Renal cortical epithelial cell (primary cell): ENCODE data around the gene EFNA3. TPM values are rescaled to one million over a fixed set of nuclear protein-coding genes. Genes with fewer than 3 reads are reported as not detected.

Experiments
- DNase-seq: peaks from one replicate; pipeline ENCODE4 v3.0.0-alpha.2; 2011; ENCODE audit warnings: low read depth
- total RNA-seq: library from RNA; depleted of rRNA; stranded (reverse); fragments of >200 nt; gene quantifications from 2 replicates; pipeline ENCODE4 v1.2.3, GENCODE V29; 2014

Gene EFNA3
- total RNA-seq, 1 donor from 2014 or later = 2.4 TPM

GRCh38 chr1:155133799-155134281 is 55.2 kb downstream of the EFNA3 start:
- DNase-seq = no peak

GRCh38 chr1:155134322-155134721 is 55.7 kb downstream of the EFNA3 start:
- no peak for DNase-seq

- DNase-seq = peak; percentile 98
These were observed 56.3 kb downstream of the EFNA3 start for GRCh38 chr1:155134880-155135414.

GRCh38 chr1:155135415-155136028 is 56.9 kb downstream of the EFNA3 start, which contains the start of gene SLC50A1:
TSS of gene SLC50A1 (plus strand) at chr1:155135852. CDS start at chr1:155135912, 60 bp downstream.
- peak; percentile 81 for DNase-seq

- DNase-seq = no peak
These were observed 58.1 kb downstream of the EFNA3 start for GRCh38 chr1:155136748-155137147.

Other genes with a start within 250 kb of the EFNA3 start
- gene KCNN3, start 208.6 kb upstream of the EFNA3 start, total RNA-seq = under 0.01 TPM in 1 of 2 replicates, not detected in the other
- 4.0 and 8.8 TPM in 2 replicates for gene PMVK, start 142.1 kb upstream of the EFNA3 start, total RNA-seq
- gene PBXIP1, start 122.7 kb upstream of the EFNA3 start, total RNA-seq = 81.3 and 141 TPM in 2 replicates
- 5.4 and 18.4 TPM in 2 replicates for gene PYGO2, start 117.1 kb upstream of the EFNA3 start, total RNA-seq
- 107 and 140 TPM in 2 replicates for gene SHC1, start 108.1 kb upstream of the EFNA3 start, total RNA-seq
- 23.4 and 106 TPM in 2 replicates for gene CKS1B, start 104.2 kb upstream of the EFNA3 start, total RNA-seq
- 21.6 and 32.5 TPM in 2 replicates for gene FLAD1, start 95.5 kb upstream of the EFNA3 start, total RNA-seq
- gene LENEP, start 85.3 kb upstream of the EFNA3 start, total RNA-seq = 0.60 TPM in 1 of 2 replicates, not detected in the other
- gene ZBTB7B, start 76.0 kb upstream of the EFNA3 start, total RNA-seq = 29.2 and 36.5 TPM in 2 replicates
- 0.05 TPM in 1 of 2 replicates, not detected in the other for gene DCST2, start 45.1 kb upstream of the EFNA3 start, total RNA-seq
- not detected in 2 replicates for gene DCST1, start 45.0 kb upstream of the EFNA3 start, total RNA-seq
- gene ADAM15, start 27.5 kb upstream of the EFNA3 start, total RNA-seq = 47.9 and 137 TPM in 2 replicates
- gene EFNA4, start 15.1 kb upstream of the EFNA3 start, total RNA-seq = 9.5 and 12.5 TPM in 2 replicates
- gene EFNA1, start 49.0 kb downstream of the EFNA3 start, total RNA-seq = 68.3 and 80.4 TPM in 2 replicates
- 16.7 and 63.0 TPM in 2 replicates for gene SLC50A1, start 57.0 kb downstream of the EFNA3 start, total RNA-seq
- 12.7 and 30.9 TPM in 2 replicates for gene DPM3, start 61.7 kb downstream of the EFNA3 start, total RNA-seq
- 65.4 and 102 TPM in 2 replicates for gene KRTCAP2, start 94.5 kb downstream of the EFNA3 start, total RNA-seq
- 2.6 and 5.9 TPM in 2 replicates for gene TRIM46, start 95.0 kb downstream of the EFNA3 start, total RNA-seq
- 21.7 and 52.9 TPM in 2 replicates for gene THBS3, start 129.1 kb downstream of the EFNA3 start, total RNA-seq
- gene MTX1, start 129.9 kb downstream of the EFNA3 start, total RNA-seq = 36.8 and 72.8 TPM in 2 replicates
- gene ENTREP3, start 176.6 kb downstream of the EFNA3 start, total RNA-seq = 5.6 and 10.2 TPM in 2 replicates
- 23.6 and 42.1 TPM in 2 replicates for gene SCAMP3, start 183.5 kb downstream of the EFNA3 start, total RNA-seq
- 12.0 and 33.1 TPM in 2 replicates for gene CLK2, start 194.7 kb downstream of the EFNA3 start, total RNA-seq
- 1.0 and 1.7 TPM in 2 replicates for gene HCN3, start 198.6 kb downstream of the EFNA3 start, total RNA-seq
- 0.05 TPM in 1 of 2 replicates, not detected in the other for gene PKLR, start 222.6 kb downstream of the EFNA3 start, total RNA-seq
- gene FDPS, start 230.0 kb downstream of the EFNA3 start, total RNA-seq = 89.4 and 499 TPM in 2 replicates
- 24.1 and 26.2 TPM in 2 replicates for gene RUSC1, start 242.1 kb downstream of the EFNA3 start, total RNA-seq